GM23338 (cell line): Measurements from ENCODE around the gene PISD.

ENCODE experiments used
- CTCF ChIP-seq, 2 experiments: fragments of 200-600 bp in 1 of 2; sonication (generic) in 1 of 2; conservative IDR thresholded peaks; 2 replicates each; pipeline versions ENCODE4 v1.5.1 to v1.6.1; 2016 to 2017; ENCODE audit warnings: antibody characterized with exemption in 2 of 2, low read depth in 2 of 2, mild to moderate bottlenecking in 2 of 2, moderate library complexity in 1 of 2
- ZNF331 ChIP-seq: fragments of 250-450 bp; sonication (Bioruptor Pico); IDR thresholded peaks from 2 replicates; pipeline ENCODE4 v1.5.0; 2020; ENCODE audit warnings: low read depth, mild to moderate bottlenecking, moderate library complexity
- TF ChIP-seq, protein P1 (sequence below): IDR thresholded peaks from 2 replicates; pipeline ENCODE4 v1.6.1; 2016; ENCODE audit warnings: antibody characterized with exemption

GRCh38 chr22:31605851-31606585 is 56.0 kb downstream of the PISD start:
- TF ChIP-seq, protein P1, sequence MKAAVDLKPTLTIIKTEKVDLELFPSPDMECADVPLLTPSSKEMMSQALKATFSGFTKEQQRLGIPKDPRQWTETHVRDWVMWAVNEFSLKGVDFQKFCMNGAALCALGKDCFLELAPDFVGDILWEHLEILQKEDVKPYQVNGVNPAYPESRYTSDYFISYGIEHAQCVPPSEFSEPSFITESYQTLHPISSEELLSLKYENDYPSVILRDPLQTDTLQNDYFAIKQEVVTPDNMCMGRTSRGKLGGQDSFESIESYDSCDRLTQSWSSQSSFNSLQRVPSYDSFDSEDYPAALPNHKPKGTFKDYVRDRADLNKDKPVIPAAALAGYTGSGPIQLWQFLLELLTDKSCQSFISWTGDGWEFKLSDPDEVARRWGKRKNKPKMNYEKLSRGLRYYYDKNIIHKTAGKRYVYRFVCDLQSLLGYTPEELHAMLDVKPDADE = no peak
- TF ChIP-seq CTCF (conservative IDR thresholded peaks at IDR 0.05; ENCODE audit: low read depth in 2 of 2) = no peak
- no peak for TF ChIP-seq ZNF331 (CRISPR knock-in tag)
